Measurements from ENCODE around the gene RAPGEF6. TPM values are rescaled to one million over a fixed set of nuclear protein-coding genes. Genes with fewer than 3 reads are reported as not detected.

Gene RAPGEF6
- total RNA-seq, 2 experiments from 2014 or later = 34.5 to 37.3 TPM

DNA sequence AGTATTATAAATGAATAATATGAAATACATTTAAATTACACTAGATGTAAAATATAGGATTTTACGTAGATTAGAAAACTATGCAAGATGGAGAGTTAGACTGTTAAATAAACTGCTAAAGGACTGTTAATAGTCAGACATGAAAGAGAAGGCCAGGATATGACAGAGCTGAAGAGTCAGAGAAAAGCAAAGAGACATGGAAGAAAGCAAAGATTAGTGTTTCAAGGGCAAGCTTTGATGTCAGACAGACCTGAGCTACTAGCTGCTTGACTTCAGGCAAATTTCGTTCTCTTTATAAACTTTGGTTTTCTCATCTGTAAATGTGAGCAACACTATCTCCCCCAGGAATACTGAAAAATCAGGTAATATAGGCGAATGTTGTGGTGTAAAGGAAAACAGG, 161.3 kb downstream of the RAPGEF6 start:
- H3K4me1 Mint-ChIP-seq (ENCODE audit: low read depth) = peaks cover 42% of the 10 kb centered on the region
- no peaks in the 10 kb centered on the region for H3K27me3 Mint-ChIP-seq (ENCODE audit: low read depth)
- H3K36me3 Mint-ChIP-seq (ENCODE audit: low read depth) = peaks cover 34% of the 10 kb centered on the region
- H3K27ac Mint-ChIP-seq = no peak overlapping the region
- no peak for DNase-seq
- no peak overlapping the region for H3K4me3 Mint-ChIP-seq
- intact Hi-C loops (cut with micrococcal nuclease) = no loop called here
- CTCF ChIA-PET = interaction anchor here (0.7 kb wide), 1 partner anchor 188 kb away, joined by 5 read pairs; no protein-coding TSS in a partner anchor
- no peaks in the 10 kb centered on the region for H3K9me3 Mint-ChIP-seq

DNA sequence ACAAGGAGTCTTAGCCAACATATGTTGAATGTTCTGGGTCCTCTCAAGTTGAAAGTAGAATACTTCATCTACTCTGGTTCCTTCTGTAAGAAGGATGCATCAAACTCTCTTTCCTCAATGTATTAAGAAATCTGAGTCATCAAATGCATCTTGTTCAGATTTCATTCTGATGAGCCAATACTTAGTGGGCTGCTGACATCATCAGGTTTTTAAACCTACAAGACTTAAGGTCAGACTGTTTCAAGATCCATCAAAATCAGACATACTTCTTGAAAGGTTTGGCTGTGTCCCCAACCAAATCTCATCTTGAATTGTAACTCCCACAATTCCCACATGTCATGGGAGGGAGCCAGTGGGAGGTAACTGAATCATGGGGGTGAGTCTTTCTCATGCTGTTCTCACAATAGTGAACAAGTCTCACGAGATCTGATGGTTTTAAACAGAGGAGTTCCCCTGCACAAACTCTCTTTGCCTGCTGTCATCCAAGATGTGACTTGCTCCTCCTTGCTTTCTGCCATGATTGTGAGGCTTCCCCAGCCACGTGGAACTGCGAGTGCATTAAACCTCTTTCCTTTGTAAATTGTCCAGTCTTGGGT, 168.8 kb downstream of the RAPGEF6 start:
- peak; percentile 27 for DNase-seq
- Mint-ChIP-seq H3K4me1 (ENCODE audit: low read depth) (peaks cover 48% of the 10 kb centered on the region), H3K27ac (peak overlapping the region; percentile 68), H3K4me3 (no peak overlapping the region), H3K9me3 (no peaks in the 10 kb centered on the region), H3K27me3 (ENCODE audit: low read depth) (no peaks in the 10 kb centered on the region), H3K36me3 (ENCODE audit: low read depth) (peaks cover 38% of the 10 kb centered on the region)
- intact Hi-C loops (cut with micrococcal nuclease) = loop anchor here (2.0 to 10.0 kb wide), 3 partner anchors 23 to 329 kb away; partner anchors contain the start of gene FNIP1
- CTCF ChIA-PET = interaction anchor here (0.7 kb wide), 1 partner anchor 1012 kb away, joined by 3 read pairs; no protein-coding TSS in a partner anchor

DNA sequence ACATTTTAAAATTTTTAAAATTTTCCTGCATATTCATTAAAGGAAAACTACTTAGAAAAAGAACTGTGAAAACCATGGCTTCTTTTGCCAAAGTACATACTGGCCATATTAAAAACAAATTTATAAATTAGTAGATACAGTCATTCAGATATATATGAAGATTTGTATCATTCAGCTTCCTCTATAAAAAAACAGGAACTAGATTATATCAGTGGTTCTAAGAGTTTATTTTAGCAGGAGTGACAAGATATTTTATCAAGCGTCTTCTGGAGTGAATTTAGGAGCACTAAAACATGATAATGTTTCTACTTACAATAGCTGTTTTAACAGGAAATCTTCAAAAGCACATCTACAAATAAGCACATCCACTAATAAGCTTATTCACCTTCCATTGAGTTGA, 171.4 kb downstream of the RAPGEF6 start:
- Mint-ChIP-seq H3K4me3 (no peak overlapping the region), H3K36me3 (ENCODE audit: low read depth) (peaks cover 45% of the 10 kb centered on the region), H3K4me1 (ENCODE audit: low read depth) (peaks cover 52% of the 10 kb centered on the region), H3K27ac (no peak overlapping the region), H3K27me3 (ENCODE audit: low read depth) (no peaks in the 10 kb centered on the region), H3K9me3 (no peaks in the 10 kb centered on the region)
- intact Hi-C loops (cut with micrococcal nuclease) = loop anchor here (10.0 kb wide), 1 partner anchor 331 kb away; the partner anchor contains the start of gene FNIP1
- DNase-seq = no peak
- CTCF ChIA-PET = interaction anchor here (0.6 to 0.7 kb wide), 4 partner anchors 13 to 546 kb away, joined by 3 to 4 read pairs (median 3); no protein-coding TSS in a partner anchor

DNA sequence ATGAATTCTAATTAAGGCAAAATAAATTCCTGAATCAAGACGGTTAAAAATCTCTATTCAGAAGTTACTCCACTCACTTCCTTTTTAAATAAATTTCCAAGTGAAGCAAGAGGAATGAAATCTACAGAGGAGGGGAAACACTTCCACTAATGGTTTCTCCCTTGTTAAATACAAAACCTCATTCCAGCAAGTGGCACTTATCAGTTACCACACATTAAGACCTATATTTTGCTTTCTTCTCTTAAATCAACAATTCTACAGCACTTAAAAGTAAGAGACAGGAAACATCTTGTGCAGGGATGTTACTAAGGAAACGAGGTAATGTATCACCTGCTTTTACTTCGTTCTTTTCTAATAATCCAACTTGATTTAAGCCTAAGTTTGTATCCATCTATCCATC, 172.6 kb downstream of the RAPGEF6 start:
- peaks cover 56% of the 10 kb centered on the region for H3K4me1 Mint-ChIP-seq (ENCODE audit: low read depth)
- intact Hi-C loops (cut with micrococcal nuclease) = loop anchor here (10.0 kb wide), 1 partner anchor 332 kb away; the partner anchor contains the start of gene FNIP1
- H3K36me3 Mint-ChIP-seq (ENCODE audit: low read depth) = peaks cover 48% of the 10 kb centered on the region
- no peaks in the 10 kb centered on the region for H3K9me3 Mint-ChIP-seq
- H3K27me3 Mint-ChIP-seq (ENCODE audit: low read depth) = no peaks in the 10 kb centered on the region
- no peak for DNase-seq
- H3K4me3 Mint-ChIP-seq = no peak overlapping the region
- no peak overlapping the region for H3K27ac Mint-ChIP-seq
- CTCF ChIA-PET = no interaction called here

DNA sequence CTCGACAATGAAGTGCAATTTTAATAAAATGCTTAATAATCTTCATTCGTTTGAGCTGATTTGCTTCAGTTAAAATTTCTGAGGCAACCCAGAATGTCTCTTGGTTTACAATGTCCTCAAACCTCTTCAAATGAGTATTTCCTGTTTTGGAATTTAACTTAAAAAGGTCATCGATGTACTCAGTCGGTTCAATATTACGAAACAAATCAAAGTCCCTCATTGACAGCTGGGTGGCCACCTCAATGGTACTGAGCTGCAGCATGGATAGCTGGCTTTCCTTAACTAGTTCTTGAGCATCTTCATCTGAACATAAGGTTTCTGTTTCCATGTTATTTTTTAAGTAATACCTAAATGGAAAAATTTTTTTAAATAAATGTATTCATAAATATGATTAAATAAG, 173.3 kb downstream of the RAPGEF6 start:
- no peaks in the 10 kb centered on the region for H3K27me3 Mint-ChIP-seq (ENCODE audit: low read depth)
- intact Hi-C loops (cut with micrococcal nuclease) = loop anchor here (10.0 kb wide), 1 partner anchor 333 kb away; the partner anchor contains the start of gene FNIP1
- H3K27ac Mint-ChIP-seq = no peak overlapping the region
- no peak overlapping the region for H3K4me3 Mint-ChIP-seq
- H3K36me3 Mint-ChIP-seq (ENCODE audit: low read depth) = peaks cover 48% of the 10 kb centered on the region
- CTCF ChIA-PET = no interaction called here
- DNase-seq = no peak
- no peaks in the 10 kb centered on the region for H3K9me3 Mint-ChIP-seq
- peaks cover 55% of the 10 kb centered on the region for H3K4me1 Mint-ChIP-seq (ENCODE audit: low read depth)

DNA sequence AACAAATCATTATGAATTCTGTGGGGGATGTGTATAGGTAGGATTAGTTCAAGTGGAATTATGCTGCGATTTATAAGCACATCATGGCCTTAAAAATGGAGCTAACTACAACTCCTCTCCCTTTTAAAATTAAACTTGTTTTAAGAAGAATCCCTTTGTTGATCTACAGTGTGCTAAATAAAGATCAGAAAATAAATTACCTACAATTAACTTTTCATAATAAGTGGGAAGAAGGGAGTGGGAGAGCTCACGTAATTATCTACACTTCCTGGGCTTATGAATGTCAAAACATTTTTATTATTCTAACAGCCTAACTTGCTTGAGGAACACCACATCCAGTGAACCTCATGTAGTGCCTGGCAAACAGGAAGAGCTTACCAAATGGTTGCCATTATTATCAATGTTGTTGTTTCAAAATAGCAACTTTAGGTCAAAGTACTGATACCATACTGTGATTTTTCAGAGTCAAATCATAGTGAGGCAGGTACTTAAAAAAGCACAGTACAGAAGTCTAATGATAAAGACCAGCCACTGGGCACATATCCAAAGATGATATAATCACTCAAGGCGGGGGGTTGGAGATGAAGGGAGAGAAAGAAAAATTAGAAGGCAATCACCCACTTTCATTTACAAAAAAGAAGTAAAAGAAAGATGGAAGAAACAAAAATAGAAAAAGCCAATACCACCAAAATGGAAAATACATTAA, 174.0 kb downstream of the RAPGEF6 start:
- H3K4me3 Mint-ChIP-seq = no peak overlapping the region
- H3K9me3 Mint-ChIP-seq = no peaks in the 10 kb centered on the region
- peaks cover 46% of the 10 kb centered on the region for H3K36me3 Mint-ChIP-seq (ENCODE audit: low read depth)
- intact Hi-C loops (cut with micrococcal nuclease) = loop anchor here (10.0 kb wide), 1 partner anchor 334 kb away; the partner anchor contains the start of gene FNIP1
- peak overlapping the region; percentile 40 for H3K27ac Mint-ChIP-seq
- DNase-seq = no peak
- H3K4me1 Mint-ChIP-seq (ENCODE audit: low read depth) = peaks cover 53% of the 10 kb centered on the region
- CTCF ChIA-PET = interaction anchor here (0.7 to 1.2 kb wide), 2 partner anchors 27 kb away, joined by 3 read pairs; no protein-coding TSS in a partner anchor
- H3K27me3 Mint-ChIP-seq (ENCODE audit: low read depth) = no peaks in the 10 kb centered on the region

DNA sequence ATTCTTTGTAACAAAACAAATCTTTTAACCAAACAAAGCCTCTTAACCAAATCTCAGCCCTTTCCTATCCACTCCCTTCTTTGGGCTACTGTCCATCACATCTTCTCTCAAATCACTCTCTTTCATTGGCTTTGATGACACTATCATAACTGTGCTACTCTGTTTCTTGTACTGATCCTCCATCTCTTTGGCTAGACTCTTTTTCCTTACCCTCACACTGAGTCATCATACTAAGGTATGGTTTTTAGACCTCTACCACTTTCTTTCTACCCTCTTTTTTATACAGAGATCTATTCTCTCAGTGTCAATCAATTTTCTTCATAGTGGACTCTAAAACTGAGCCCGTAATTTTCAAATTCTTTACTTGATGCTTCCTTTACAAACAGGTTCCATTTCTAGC, 174.9 kb downstream of the RAPGEF6 start:
- no peaks in the 10 kb centered on the region for H3K9me3 Mint-ChIP-seq
- H3K36me3 Mint-ChIP-seq (ENCODE audit: low read depth) = peaks cover 50% of the 10 kb centered on the region
- DNase-seq = no peak
- CTCF ChIA-PET = no interaction called here
- no peak overlapping the region for H3K4me3 Mint-ChIP-seq
- peak overlapping the region; percentile 31 for H3K27ac Mint-ChIP-seq
- intact Hi-C loops (cut with micrococcal nuclease) = loop anchor here (10.0 kb wide), 1 partner anchor 335 kb away; the partner anchor contains the start of gene FNIP1
- H3K27me3 Mint-ChIP-seq (ENCODE audit: low read depth) = no peaks in the 10 kb centered on the region
- H3K4me1 Mint-ChIP-seq (ENCODE audit: low read depth) = peaks cover 47% of the 10 kb centered on the region

DNA sequence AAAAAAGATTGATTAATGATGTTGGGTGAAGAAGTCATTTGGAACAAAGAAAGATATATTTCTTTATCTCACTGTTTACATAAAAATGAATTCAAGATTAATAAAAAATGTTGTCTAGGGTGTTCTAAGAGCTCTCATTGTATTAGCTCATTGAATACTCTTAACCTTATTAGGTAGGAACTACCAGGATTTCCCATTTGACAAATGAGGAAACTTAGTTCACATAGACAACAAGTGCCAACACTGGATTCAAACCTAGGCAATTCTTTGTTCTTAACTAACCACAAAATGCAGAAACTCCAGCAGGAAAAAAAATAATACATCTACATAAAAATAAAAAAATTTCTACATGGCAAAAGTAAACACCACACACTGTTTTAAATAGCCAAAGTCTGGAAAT, 175.8 kb downstream of the RAPGEF6 start:
- intact Hi-C loops (cut with micrococcal nuclease) = no loop called here
- Mint-ChIP-seq H3K27ac (no peak overlapping the region), H3K4me3 (no peak overlapping the region), H3K9me3 (peaks cover 2% of the 10 kb centered on the region), H3K27me3 (ENCODE audit: low read depth) (no peaks in the 10 kb centered on the region), H3K36me3 (ENCODE audit: low read depth) (peaks cover 58% of the 10 kb centered on the region), H3K4me1 (ENCODE audit: low read depth) (peaks cover 55% of the 10 kb centered on the region)
- CTCF ChIA-PET = no interaction called here
- no peak for DNase-seq

DNA sequence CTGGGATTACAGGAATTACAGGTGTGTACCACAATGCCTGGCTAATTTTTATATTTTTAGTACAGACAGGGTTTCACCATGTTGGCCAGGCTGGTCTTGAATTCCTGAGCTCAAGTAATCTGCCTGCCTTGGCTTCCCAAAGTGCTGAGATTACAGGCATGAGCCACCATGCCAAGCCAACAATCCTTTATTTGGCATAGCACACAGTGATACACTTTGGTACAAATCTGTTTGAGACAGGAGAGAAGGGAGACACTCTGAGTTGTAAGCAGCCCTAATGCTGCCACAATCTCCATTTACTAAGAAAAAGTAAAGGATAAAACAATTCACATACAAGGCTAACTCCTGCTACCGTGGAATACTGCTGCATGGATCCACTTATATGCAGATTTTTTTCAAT, 177.8 kb downstream of the RAPGEF6 start:
- Mint-ChIP-seq H3K27me3 (ENCODE audit: low read depth) (no peaks in the 10 kb centered on the region), H3K4me3 (no peak overlapping the region), H3K36me3 (ENCODE audit: low read depth) (peaks cover 60% of the 10 kb centered on the region), H3K9me3 (peaks cover 2% of the 10 kb centered on the region), H3K4me1 (ENCODE audit: low read depth) (peaks cover 50% of the 10 kb centered on the region), H3K27ac (no peak overlapping the region)
- no peak for DNase-seq
- CTCF ChIA-PET = no interaction called here
- intact Hi-C loops (cut with micrococcal nuclease) = no loop called here

DNA sequence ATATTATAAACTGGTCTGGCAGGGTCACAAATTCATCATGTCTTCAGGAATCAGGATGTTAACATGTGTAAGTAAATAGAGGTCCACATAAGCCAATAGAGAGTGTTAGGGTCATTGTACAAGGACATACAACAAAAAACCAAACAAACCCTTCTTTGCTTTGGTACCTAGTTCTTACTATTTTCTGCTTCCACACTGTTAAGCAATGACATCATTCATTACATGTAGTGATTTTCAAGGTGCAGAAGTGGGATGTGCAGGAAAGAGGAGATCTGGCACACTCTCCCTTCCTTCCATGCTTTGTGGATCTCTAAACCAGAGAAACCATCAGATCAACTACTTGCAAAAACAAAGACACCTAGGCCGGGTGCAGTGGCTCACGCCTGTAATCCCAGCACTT, 184.1 kb downstream of the RAPGEF6 start:
- Mint-ChIP-seq H3K4me1 (ENCODE audit: low read depth) (peaks cover 33% of the 10 kb centered on the region), H3K9me3 (peaks cover 2% of the 10 kb centered on the region), H3K27ac (no peak overlapping the region), H3K36me3 (ENCODE audit: low read depth) (peaks cover 49% of the 10 kb centered on the region), H3K27me3 (ENCODE audit: low read depth) (no peaks in the 10 kb centered on the region), H3K4me3 (no peak overlapping the region)
- no peak for DNase-seq
- CTCF ChIA-PET = no interaction called here
- intact Hi-C loops (cut with micrococcal nuclease) = no loop called here

DNA sequence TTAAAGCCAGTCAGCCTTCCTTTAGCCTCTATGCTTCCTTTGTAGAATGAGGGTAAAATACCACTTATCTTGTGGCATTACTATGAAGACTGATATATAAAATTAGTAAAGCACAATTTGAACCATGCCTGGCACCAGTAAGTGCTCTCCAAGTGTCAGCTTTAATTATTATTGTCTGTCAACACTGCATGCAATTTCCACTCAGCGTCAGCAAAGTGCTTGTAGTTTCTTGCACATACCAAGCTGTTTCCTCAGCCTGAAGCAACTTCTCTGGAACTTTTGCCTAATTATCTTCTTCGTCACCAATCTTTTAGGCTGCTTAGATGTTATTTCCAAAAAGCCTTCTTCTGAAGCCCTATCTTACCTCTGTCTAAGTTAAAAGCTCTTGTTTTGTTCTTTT, 193.8 kb downstream of the RAPGEF6 start:
- no peak for DNase-seq
- CTCF ChIA-PET = interaction anchor here (0.9 kb wide), 1 partner anchor 9 kb away, joined by 4 read pairs; no protein-coding TSS in a partner anchor
- intact Hi-C loops (cut with micrococcal nuclease) = no loop called here
- Mint-ChIP-seq H3K4me1 (ENCODE audit: low read depth) (peaks cover 10% of the 10 kb centered on the region), H3K4me3 (no peak overlapping the region), H3K36me3 (ENCODE audit: low read depth) (peaks cover 35% of the 10 kb centered on the region), H3K27ac (no peak overlapping the region), H3K27me3 (ENCODE audit: low read depth) (no peaks in the 10 kb centered on the region), H3K9me3 (no peaks in the 10 kb centered on the region)

DNA sequence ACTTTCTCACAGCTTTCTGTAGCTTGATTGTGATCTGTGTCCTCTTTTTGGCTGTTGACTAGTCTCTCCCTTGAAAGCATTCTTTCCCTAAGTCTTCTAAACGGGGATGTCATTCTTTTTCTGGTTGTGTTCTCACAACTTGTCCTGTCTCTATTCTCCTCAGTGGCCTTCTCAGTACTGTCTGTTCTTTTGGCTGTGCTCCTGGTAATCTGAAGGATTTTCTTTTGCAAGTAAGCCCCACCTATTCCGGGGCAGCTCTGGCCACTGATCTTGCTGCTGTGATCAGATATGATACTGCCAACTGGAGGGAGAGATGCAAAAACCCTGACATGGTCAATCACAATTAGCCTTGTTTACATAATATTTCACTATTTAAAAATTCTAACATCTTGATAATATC, 198.9 kb downstream of the RAPGEF6 start:
- intact Hi-C loops (cut with micrococcal nuclease) = no loop called here
- H3K4me3 Mint-ChIP-seq = no peak overlapping the region
- peaks cover 42% of the 10 kb centered on the region for H3K36me3 Mint-ChIP-seq (ENCODE audit: low read depth)
- no peaks in the 10 kb centered on the region for H3K4me1 Mint-ChIP-seq (ENCODE audit: low read depth)
- no peaks in the 10 kb centered on the region for H3K27me3 Mint-ChIP-seq (ENCODE audit: low read depth)
- CTCF ChIA-PET = interaction anchor here (2.9 kb wide), 1 partner anchor 13 kb away, joined by 9 read pairs; no protein-coding TSS in a partner anchor
- no peak for DNase-seq
- no peak overlapping the region for H3K27ac Mint-ChIP-seq
- H3K9me3 Mint-ChIP-seq = no peaks in the 10 kb centered on the region
